ENCODE results near the gene POT1. TPM values are rescaled to one million over a fixed set of nuclear protein-coding genes. Genes with fewer than 3 reads are reported as not detected.

POT1 gene
- total RNA-seq, 2 experiments from 2014 or later: 31.4 to 32.8 TPM

- Mint-ChIP-seq H3K36me3 (ENCODE audit: low read depth) (peaks cover 9% of the 10 kb centered on the region), H3K27me3 (no peaks in the 10 kb centered on the region), H3K27ac (no peak overlapping the region), H3K4me1 (ENCODE audit: low read depth) (no peaks in the 10 kb centered on the region), H3K9me3 (peaks cover 1% of the 10 kb centered on the region), H3K4me3 (no peak overlapping the region)
- ATAC-seq (no peak), DNase-seq (no peak)
- ChIA-PET POLR2A (no interaction called here), CTCF (no interaction called here)
- intact Hi-C loops (cut with micrococcal nuclease): no loop called here
- no peak for TF ChIP-seq CTCF (IDR thresholded peaks at IDR 0.05)
Observed at GRCh38 chr7:124818807-124819206, 110.8 kb downstream of the POT1 start.

- ATAC-seq (no peak), DNase-seq (no peak)
- peaks cover 1% of the 10 kb centered on the region for H3K9me3 Mint-ChIP-seq
- POLR2A ChIA-PET: no interaction called here
- H3K4me1 Mint-ChIP-seq (ENCODE audit: low read depth): no peaks in the 10 kb centered on the region
- CTCF ChIA-PET: no interaction called here
- peaks cover 9% of the 10 kb centered on the region for H3K27me3 Mint-ChIP-seq
- H3K4me3 Mint-ChIP-seq: no peak overlapping the region
- H3K36me3 Mint-ChIP-seq (ENCODE audit: low read depth): no peaks in the 10 kb centered on the region
- TF ChIP-seq CTCF (IDR thresholded peaks at IDR 0.05): no peak
- no peak overlapping the region for H3K27ac Mint-ChIP-seq
- intact Hi-C loops (cut with micrococcal nuclease): no loop called here
Observed at GRCh38 chr7:124813994-124814798, 115.4 kb downstream of the POT1 start.

GRCh38 chr7:124812764-124813163 lies 116.9 kb downstream of the POT1 start:
- Mint-ChIP-seq H3K4me3 (no peak overlapping the region), H3K9me3 (no peaks in the 10 kb centered on the region), H3K36me3 (ENCODE audit: low read depth) (no peaks in the 10 kb centered on the region), H3K27me3 (peaks cover 9% of the 10 kb centered on the region), H3K4me1 (ENCODE audit: low read depth) (no peaks in the 10 kb centered on the region), H3K27ac (no peak overlapping the region)
- no peak for DNase-seq
- no peak for ATAC-seq
- TF ChIP-seq CTCF (IDR thresholded peaks at IDR 0.05): no peak
- intact Hi-C loops (cut with micrococcal nuclease): no loop called here
- CTCF ChIA-PET: interaction anchor here (1.1 kb wide), 1 partner anchor 28 kb away, joined by 4 read pairs; no protein-coding TSS in a partner anchor
- POLR2A ChIA-PET: no interaction called here

- H3K27me3 Mint-ChIP-seq: peaks cover 9% of the 10 kb centered on the region
- H3K27ac Mint-ChIP-seq: no peak overlapping the region
- no peak for TF ChIP-seq CTCF (IDR thresholded peaks at IDR 0.05)
- no peak overlapping the region for H3K4me3 Mint-ChIP-seq
- no peaks in the 10 kb centered on the region for H3K4me1 Mint-ChIP-seq (ENCODE audit: low read depth)
- no peaks in the 10 kb centered on the region for H3K9me3 Mint-ChIP-seq
- intact Hi-C loops (cut with micrococcal nuclease): no loop called here
- ATAC-seq (no peak), DNase-seq (no peak)
- CTCF ChIA-PET: no interaction called here
- no peaks in the 10 kb centered on the region for H3K36me3 Mint-ChIP-seq (ENCODE audit: low read depth)
- POLR2A ChIA-PET: no interaction called here
Observed at GRCh38 chr7:124811341-124811740, 118.3 kb downstream of the POT1 start.

- Mint-ChIP-seq H3K4me3 (no peak overlapping the region), H3K27ac (no peak overlapping the region), H3K9me3 (no peaks in the 10 kb centered on the region), H3K4me1 (ENCODE audit: low read depth) (no peaks in the 10 kb centered on the region), H3K36me3 (ENCODE audit: low read depth) (no peaks in the 10 kb centered on the region), H3K27me3 (peaks cover 9% of the 10 kb centered on the region)
- POLR2A ChIA-PET: no interaction called here
- DNase-seq: no peak
- CTCF ChIA-PET: no interaction called here
- intact Hi-C loops (cut with micrococcal nuclease): no loop called here
- no peak for ATAC-seq
- no peak for TF ChIP-seq CTCF (IDR thresholded peaks at IDR 0.05)
Observed at GRCh38 chr7:124810605-124811004, 119.0 kb downstream of the POT1 start.

Data from activated CD8-positive, alpha-beta T cell treated with anti-CD3 and anti-CD28 coated beads for 36 hours (primary cell).